ENCODE results near the gene CCDC27.
"Not testable (repeated sequence)": the region's sequence is repeated elsewhere in the genome, so short reads cannot be mapped to it uniquely, and the experiment has no call there.

Gene CCDC27

GRCh38 chr1:3735688-3736087 is 16.6 kb upstream of the CCDC27 start:
- no peak for DNase-seq (ENCODE audit: low spot score)

GRCh38 chr1:3736131-3736561 is 16.1 kb upstream of the CCDC27 start:
- DNase-seq (ENCODE audit: low spot score): no peak

GRCh38 chr1:3736708-3737107 is 15.5 kb upstream of the CCDC27 start:
- no peak for DNase-seq (ENCODE audit: low spot score)

GRCh38 chr1:3738943-3739342 is 13.3 kb upstream of the CCDC27 start:
- DNase-seq (ENCODE audit: low spot score): no peak

GRCh38 chr1:3740042-3740441 is 12.2 kb upstream of the CCDC27 start:
- no peak for DNase-seq (ENCODE audit: low spot score)

- DNase-seq (ENCODE audit: low spot score): no peak
Observed at GRCh38 chr1:3740752-3741151, 11.5 kb upstream of the CCDC27 start.

- no peak for DNase-seq (ENCODE audit: low spot score)
Observed at GRCh38 chr1:3741566-3742438, 10.4 kb upstream of the CCDC27 start.

GRCh38 chr1:3742439-3743298 is 9.6 kb upstream of the CCDC27 start:
- no peak for DNase-seq (ENCODE audit: low spot score)

GRCh38 chr1:3743421-3743820 is 8.8 kb upstream of the CCDC27 start:
- DNase-seq (ENCODE audit: low spot score): no peak

- DNase-seq (ENCODE audit: low spot score): no peak
Observed at GRCh38 chr1:3743826-3744225, 8.4 kb upstream of the CCDC27 start.

GRCh38 chr1:3744646-3745045 is 7.6 kb upstream of the CCDC27 start:
- DNase-seq (ENCODE audit: low spot score): no peak

- no peak for DNase-seq (ENCODE audit: low spot score)
Observed at GRCh38 chr1:3745071-3745470, 7.2 kb upstream of the CCDC27 start.

- DNase-seq (ENCODE audit: low spot score): no peak
Observed at GRCh38 chr1:3745590-3746381, 6.5 kb upstream of the CCDC27 start.

- no peak for DNase-seq (ENCODE audit: low spot score)
Observed at GRCh38 chr1:3746389-3746829, 5.8 kb upstream of the CCDC27 start.

- peak; percentile 73 for DNase-seq (ENCODE audit: low spot score)
Observed at GRCh38 chr1:3746830-3747521, 5.3 kb upstream of the CCDC27 start.

- no peak for DNase-seq (ENCODE audit: low spot score)
Observed at GRCh38 chr1:3747522-3747848, 4.8 kb upstream of the CCDC27 start.

GRCh38 chr1:3747903-3748302 is 4.3 kb upstream of the CCDC27 start:
- no peak for DNase-seq (ENCODE audit: low spot score)

- DNase-seq (ENCODE audit: low spot score): not testable (repeated sequence)
Observed at GRCh38 chr1:3748316-3748900, 3.8 kb upstream of the CCDC27 start.

- DNase-seq (ENCODE audit: low spot score): no peak
Observed at GRCh38 chr1:3749512-3749911, 2.7 kb upstream of the CCDC27 start.

- peak; percentile 32 for DNase-seq (ENCODE audit: low spot score)
Observed at GRCh38 chr1:3750741-3751140, 1.5 kb upstream of the CCDC27 start.

Data from SK-N-DZ (cell line).